Measurements from ENCODE around the gene NAA50. TPM values are rescaled to one million over a fixed set of nuclear protein-coding genes. Genes with fewer than 3 reads are reported as not detected.

NAA50 gene
- total and polyA plus RNA-seq, 3 donors from 2014 or later = 100.0 to 174 (median 139) TPM

DNA sequence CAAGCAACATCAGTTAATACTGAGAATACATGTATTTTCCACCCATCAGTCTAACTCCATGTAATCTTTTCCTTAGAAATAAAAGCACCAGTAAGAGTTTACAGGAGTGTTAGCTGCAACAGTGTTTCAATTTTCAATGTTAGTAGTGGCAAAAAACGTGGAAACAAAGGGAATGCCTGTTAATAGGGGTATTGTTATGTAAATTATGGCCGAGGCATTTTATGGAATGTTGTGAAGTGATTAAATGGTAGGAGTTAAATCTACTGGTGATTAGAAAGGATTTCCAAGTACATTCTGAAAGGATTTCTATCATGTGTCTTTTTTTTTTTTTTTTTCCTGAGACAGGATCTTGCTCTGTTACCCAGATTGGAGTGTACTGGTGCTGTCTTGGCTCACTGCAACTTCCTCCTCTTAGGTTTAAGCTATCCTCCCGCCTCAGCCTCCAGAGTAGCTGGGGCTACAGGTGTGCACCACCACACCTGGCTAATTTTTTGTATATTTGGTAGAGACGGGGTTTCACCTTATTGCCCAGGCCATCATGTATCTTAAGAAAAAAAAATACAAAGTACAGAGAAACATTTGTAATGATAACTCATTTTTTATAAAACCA is 7.4 kb upstream of the NAA50 start:
- Histone ChIP-seq H3K36me3 (ENCODE audit: low read depth, missing control alignments) (no peaks in the 10 kb centered on the region), H3K27ac (peak overlapping the region in 1 of 2 donors; percentile 3)
- intact Hi-C loops (cut with DNase I; ENCODE audit: low total_unique reads) = no loop called here

DNA sequence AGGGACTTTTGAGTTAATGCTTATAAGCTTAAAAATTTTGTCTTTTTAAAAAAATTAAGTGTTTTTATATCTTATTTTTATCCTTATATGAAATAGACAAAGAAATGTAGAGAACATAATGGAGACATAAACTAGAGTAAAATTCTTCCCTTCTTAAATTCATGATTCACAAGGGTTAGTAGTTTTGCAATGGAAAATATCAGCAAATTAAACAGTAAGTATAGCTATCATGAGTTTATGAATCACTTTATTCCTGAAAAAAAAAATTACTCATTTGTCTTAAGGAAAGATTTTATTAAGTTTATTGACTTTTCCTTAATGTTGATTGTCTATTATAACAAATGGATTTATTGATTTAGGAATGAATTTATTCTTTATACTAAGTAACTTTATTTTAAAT is 5.1 kb upstream of the NAA50 start:
- H3K36me3 ChIP-seq (ENCODE audit: low read depth, missing control alignments) = no peaks in the 10 kb centered on the region
- TF ChIP-seq POLR2A (IDR thresholded peaks at IDR 0.05) = no peak
- TF ChIP-seq, protein P1, sequence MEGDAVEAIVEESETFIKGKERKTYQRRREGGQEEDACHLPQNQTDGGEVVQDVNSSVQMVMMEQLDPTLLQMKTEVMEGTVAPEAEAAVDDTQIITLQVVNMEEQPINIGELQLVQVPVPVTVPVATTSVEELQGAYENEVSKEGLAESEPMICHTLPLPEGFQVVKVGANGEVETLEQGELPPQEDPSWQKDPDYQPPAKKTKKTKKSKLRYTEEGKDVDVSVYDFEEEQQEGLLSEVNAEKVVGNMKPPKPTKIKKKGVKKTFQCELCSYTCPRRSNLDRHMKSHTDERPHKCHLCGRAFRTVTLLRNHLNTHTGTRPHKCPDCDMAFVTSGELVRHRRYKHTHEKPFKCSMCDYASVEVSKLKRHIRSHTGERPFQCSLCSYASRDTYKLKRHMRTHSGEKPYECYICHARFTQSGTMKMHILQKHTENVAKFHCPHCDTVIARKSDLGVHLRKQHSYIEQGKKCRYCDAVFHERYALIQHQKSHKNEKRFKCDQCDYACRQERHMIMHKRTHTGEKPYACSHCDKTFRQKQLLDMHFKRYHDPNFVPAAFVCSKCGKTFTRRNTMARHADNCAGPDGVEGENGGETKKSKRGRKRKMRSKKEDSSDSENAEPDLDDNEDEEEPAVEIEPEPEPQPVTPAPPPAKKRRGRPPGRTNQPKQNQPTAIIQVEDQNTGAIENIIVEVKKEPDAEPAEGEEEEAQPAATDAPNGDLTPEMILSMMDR (IDR thresholded peaks at IDR 0.05) = no peak
- no peaks in the 10 kb centered on the region for H3K27me3 ChIP-seq
- no peak overlapping the region for H3K4me3 ChIP-seq
- no peak for DNase-seq
- intact Hi-C loops (cut with DNase I; ENCODE audit: low total_unique reads) = no loop called here
- peaks cover 4% of the 10 kb centered on the region for H3K4me1 ChIP-seq
- H3K9me3 ChIP-seq = no peaks in the 10 kb centered on the region
- H3K27ac ChIP-seq = no peak overlapping the region

More for the DNA sequence above, 7.4 kb upstream of the NAA50 start:
- TF ChIP-seq, protein P1 (IDR thresholded peaks at IDR 0.05) = no peak
- no peak for TF ChIP-seq POLR2A (IDR thresholded peaks at IDR 0.05)
- no peaks in the 10 kb centered on the region for H3K27me3 ChIP-seq
- H3K4me1 ChIP-seq = peaks cover 4% of the 10 kb centered on the region
- no peaks in the 10 kb centered on the region for H3K9me3 ChIP-seq
- WGBS, 2 donors = 59 to 62% methylated on average over 4 of the region's 4 CpGs
- H3K4me3 ChIP-seq = no peak overlapping the region
- DNase-seq = no peak

DNA sequence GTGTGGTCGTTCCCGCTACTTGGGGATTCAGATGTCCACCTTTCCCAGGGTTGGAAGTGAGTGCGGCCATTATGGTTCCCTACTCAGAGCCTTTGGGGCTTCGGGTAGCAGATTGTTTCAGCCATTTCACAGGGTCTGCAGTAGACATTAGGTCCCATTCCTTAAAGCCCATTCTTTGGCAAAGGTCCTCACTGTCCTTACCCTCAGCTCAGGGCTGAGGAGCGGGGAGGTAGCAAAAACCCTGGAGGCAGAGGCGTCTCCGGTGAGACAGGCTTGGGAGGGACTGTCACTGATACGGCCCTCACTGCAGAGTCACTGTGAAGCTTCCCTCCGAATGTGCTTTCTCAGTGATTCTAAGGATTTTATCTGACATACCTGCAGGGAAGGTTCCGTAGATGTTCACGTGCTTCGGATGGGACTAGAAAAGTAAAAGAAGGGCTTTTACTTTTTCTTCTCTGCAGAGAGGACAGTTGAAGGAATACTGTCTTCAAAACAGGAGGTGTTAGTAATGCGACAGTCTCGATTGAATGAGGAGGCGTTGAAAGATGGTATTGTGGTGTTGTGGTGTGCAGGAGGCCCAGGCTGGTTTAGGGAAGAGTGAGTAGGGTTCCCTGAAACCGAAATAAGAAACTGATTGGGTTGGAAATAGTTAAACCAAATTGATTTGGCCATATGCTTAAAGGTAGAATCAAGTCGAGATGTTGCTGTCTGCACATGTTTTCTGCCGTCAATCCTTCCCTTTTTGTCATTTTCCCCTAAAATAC is 1.4 kb upstream of the NAA50 start:
- H3K36me3 ChIP-seq (ENCODE audit: low read depth, missing control alignments) = no peaks in the 10 kb centered on the region
- peaks cover 19% of the 10 kb centered on the region for H3K4me1 ChIP-seq
- DNase-seq = no peak
- intact Hi-C loops (cut with DNase I; ENCODE audit: low total_unique reads) = no loop called here
- WGBS, 2 donors = 2 to 3% methylated on average over 14 to 18 of the region's 18 CpGs
- no peak for TF ChIP-seq POLR2A (IDR thresholded peaks at IDR 0.05)
- TF ChIP-seq, protein P1 (IDR thresholded peaks at IDR 0.05) = no peak
- peak overlapping the region; percentile 97 to 98 for H3K4me3 ChIP-seq
- no peaks in the 10 kb centered on the region for H3K9me3 ChIP-seq
- peak overlapping the region; percentile 99 to 100 for H3K27ac ChIP-seq
- H3K27me3 ChIP-seq = no peaks in the 10 kb centered on the region

DNA sequence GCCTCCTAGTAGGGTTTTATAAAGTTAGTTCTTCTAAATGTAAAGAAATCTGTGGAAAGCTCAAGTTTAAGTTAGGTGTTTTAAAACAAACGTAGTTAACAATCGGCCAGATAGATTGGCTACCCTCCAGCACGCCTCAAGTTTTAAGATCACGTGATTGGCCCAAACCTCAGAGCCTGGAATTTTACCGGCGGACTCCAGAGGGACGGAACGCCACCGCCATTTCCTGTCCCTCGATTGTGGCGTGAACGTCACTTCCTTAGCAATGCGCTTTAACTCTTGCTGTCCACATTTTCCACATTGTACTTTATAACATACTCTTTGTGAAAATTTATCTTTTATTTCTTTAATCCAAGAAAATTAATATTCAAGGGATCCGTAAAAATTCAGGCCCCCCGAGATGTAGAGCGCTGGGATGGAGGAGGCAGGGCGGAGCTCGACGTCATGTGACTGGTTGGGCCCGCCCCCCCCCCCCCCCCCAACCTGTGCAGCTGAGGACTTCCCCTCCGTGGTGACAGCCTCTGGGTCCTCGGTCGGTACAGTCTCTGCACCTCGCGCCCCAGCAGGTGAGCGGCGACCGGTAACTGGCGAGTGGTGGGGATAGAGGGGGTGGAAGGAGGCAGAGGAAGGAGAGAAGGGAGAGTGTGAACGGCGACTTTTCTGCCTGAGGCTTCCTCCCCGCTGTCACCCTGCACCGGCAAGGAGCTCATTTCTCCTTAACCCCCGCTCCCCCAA is 666 bp upstream of the NAA50 start, which contains the start of gene ATP6V1A:
Gene ATP6V1A (plus strand): TSS at position 488 of the 735 bp plus-strand sequence. CDS start 31,719 bp downstream, outside the sequence.
- WGBS, 2 donors = 0 to 1% methylated on average over 26 to 34 of the region's 34 CpGs
- peaks cover 19% of the 10 kb centered on the region for H3K4me1 ChIP-seq
- peak; percentile 96 for DNase-seq

More for the DNA sequence above, 666 bp upstream of the NAA50 start, which contains the start of gene ATP6V1A:
- TF ChIP-seq, protein P1 (IDR thresholded peaks at IDR 0.05) = peak in 1 of 3 experiments; percentile 7
- TF ChIP-seq POLR2A (IDR thresholded peaks at IDR 0.05) = no peak
- Histone ChIP-seq H3K36me3 (ENCODE audit: low read depth, missing control alignments) (no peaks in the 10 kb centered on the region), H3K27ac (peak within 1 kb of the TSS; percentile 99 to 100), H3K4me3 (peak within 1 kb of the TSS; percentile 97 to 98), H3K27me3 (no peaks in the 10 kb centered on the region), H3K9me3 (no peaks in the 10 kb centered on the region)
- intact Hi-C loops (cut with DNase I; ENCODE audit: low total_unique reads) = no loop called here
